ENCODE results near the gene PTPRJ. TPM values are rescaled to one million over a fixed set of nuclear protein-coding genes. Genes with fewer than 3 reads are reported as not detected.
"Not testable (repeated sequence)": the region's sequence is repeated elsewhere in the genome, so short reads cannot be mapped to it uniquely, and the experiment has no call there.

Gene PTPRJ
- polyA plus RNA-seq, 1 donor (not counting 4 experiments of a cell fraction or from before 2014, with no cell fraction given), result 0.84 TPM

- Histone ChIP-seq H3K9me1 (ENCODE audit: control insufficient read depth, extremely low read depth, insufficient read depth, low read length) (no peaks in the 10 kb centered on the region), H3K9ac (ENCODE audit: control insufficient read depth, extremely low read depth, insufficient read depth, low read length) (no peak overlapping the region), H3K36me3 (ENCODE audit: control insufficient read depth in 2 of 2, extremely low read depth in 1 of 2, insufficient read depth in 2 of 2, low read length in 2 of 2) (no peaks in the 10 kb centered on the region), H3K4me3 (ENCODE audit: control insufficient read depth in 2 of 3, extremely low read depth in 1 of 3, insufficient read depth in 2 of 3, low read depth in 1 of 3, low read length in 3 of 3) (no peak overlapping the region), H2AFZ (ENCODE audit: control insufficient read depth, low read length) (no peak overlapping the region), H4K20me1 (ENCODE audit: control insufficient read depth, extremely low read depth, insufficient read depth, low read length) (peaks cover 3% of the 10 kb centered on the region), H3K27ac (ENCODE audit: control insufficient read depth, insufficient read depth, low read length) (no peak overlapping the region), H3K4me2 (ENCODE audit: control insufficient read depth, extremely low read depth, insufficient read depth, low read depth, low read length) (no peak overlapping the region), H3K4me1 (ENCODE audit: control insufficient read depth, extremely low read depth, insufficient read depth, low read length) (no peaks in the 10 kb centered on the region), H3K79me2 (ENCODE audit: control insufficient read depth, insufficient read depth, low read length) (no peaks in the 10 kb centered on the region), H3K9me3 (ENCODE audit: control insufficient read depth, low read depth, low read length) (no peaks in the 10 kb centered on the region), H3K27me3 (ENCODE audit: control insufficient read depth, extremely low read depth, insufficient read depth, low read length) (no peaks in the 10 kb centered on the region)
- no peak for TF ChIP-seq EZH2 (IDR thresholded peaks at IDR 0.05; ENCODE audit: low read length)
- no peak for TF ChIP-seq CTCF (optimal IDR thresholded peaks at IDR 0.05 in 1 of 3, IDR thresholded peaks at IDR 0.05 in 1 of 3, conservative IDR thresholded peaks at IDR 0.05 in 1 of 3; ENCODE audit: extremely low read depth in 1 of 3, insufficient read depth in 2 of 3, low read length in 3 of 3)
- FAIRE-seq (no peak), DNase-seq (ENCODE audit: low read depth, low spot score) (no peak)
- dilution Hi-C loops (cut with MboI; ENCODE audit: extremely low pct_ligation_motif_present, low sequenced_read_pairs), result no loop called here
These were observed 42.1 kb downstream of the PTPRJ start for GRCh38 chr11:48022445-48022844.

GRCh38 chr11:48023608-48024007 is 43.2 kb downstream of the PTPRJ start:
- H3K9me3 ChIP-seq (ENCODE audit: control insufficient read depth, low read depth, low read length); FAIRE-seq; H3K9ac ChIP-seq (ENCODE audit: control insufficient read depth, extremely low read depth, insufficient read depth, low read length); H3K4me1 ChIP-seq (ENCODE audit: control insufficient read depth, extremely low read depth, insufficient read depth, low read length); dilution Hi-C loops (cut with MboI; ENCODE audit: extremely low pct_ligation_motif_present, low sequenced_read_pairs); H3K27ac ChIP-seq (ENCODE audit: control insufficient read depth, insufficient read depth, low read length); H3K27me3 ChIP-seq (ENCODE audit: control insufficient read depth, extremely low read depth, insufficient read depth, low read length); H3K4me3 ChIP-seq (ENCODE audit: control insufficient read depth in 2 of 3, extremely low read depth in 1 of 3, insufficient read depth in 2 of 3, low read depth in 1 of 3, low read length in 3 of 3); H3K79me2 ChIP-seq (ENCODE audit: control insufficient read depth, insufficient read depth, low read length); H4K20me1 ChIP-seq (ENCODE audit: control insufficient read depth, extremely low read depth, insufficient read depth, low read length); H3K9me1 ChIP-seq (ENCODE audit: control insufficient read depth, extremely low read depth, insufficient read depth, low read length); H3K4me2 ChIP-seq (ENCODE audit: control insufficient read depth, extremely low read depth, insufficient read depth, low read depth, low read length); DNase-seq (ENCODE audit: low read depth, low spot score); H2AFZ ChIP-seq (ENCODE audit: control insufficient read depth, low read length); H3K36me3 ChIP-seq (ENCODE audit: control insufficient read depth in 2 of 2, extremely low read depth in 1 of 2, insufficient read depth in 2 of 2, low read length in 2 of 2): not testable (repeated sequence)

- dilution Hi-C loops (cut with MboI; ENCODE audit: extremely low pct_ligation_motif_present, low sequenced_read_pairs), result no loop called here
- no peaks in the 10 kb centered on the region for H3K9me3 ChIP-seq (ENCODE audit: control insufficient read depth, low read depth, low read length)
- no peak overlapping the region for H3K4me2 ChIP-seq (ENCODE audit: control insufficient read depth, extremely low read depth, insufficient read depth, low read depth, low read length)
- H3K4me1 ChIP-seq (ENCODE audit: control insufficient read depth, extremely low read depth, insufficient read depth, low read length), result no peaks in the 10 kb centered on the region
- no peaks in the 10 kb centered on the region for H3K36me3 ChIP-seq (ENCODE audit: control insufficient read depth in 2 of 2, extremely low read depth in 1 of 2, insufficient read depth in 2 of 2, low read length in 2 of 2)
- H3K27me3 ChIP-seq (ENCODE audit: control insufficient read depth, extremely low read depth, insufficient read depth, low read length), result no peaks in the 10 kb centered on the region
- H3K9ac ChIP-seq (ENCODE audit: control insufficient read depth, extremely low read depth, insufficient read depth, low read length), result no peak overlapping the region
- no peak for DNase-seq (ENCODE audit: low read depth, low spot score)
- no peaks in the 10 kb centered on the region for H3K9me1 ChIP-seq (ENCODE audit: control insufficient read depth, extremely low read depth, insufficient read depth, low read length)
- H4K20me1 ChIP-seq (ENCODE audit: control insufficient read depth, extremely low read depth, insufficient read depth, low read length), result no peaks in the 10 kb centered on the region
- H3K79me2 ChIP-seq (ENCODE audit: control insufficient read depth, insufficient read depth, low read length), result no peaks in the 10 kb centered on the region
- no peak overlapping the region for H2AFZ ChIP-seq (ENCODE audit: control insufficient read depth, low read length)
- no peak for FAIRE-seq
- H3K4me3 ChIP-seq (ENCODE audit: control insufficient read depth in 2 of 3, extremely low read depth in 1 of 3, insufficient read depth in 2 of 3, low read depth in 1 of 3, low read length in 3 of 3), result no peak overlapping the region
- TF ChIP-seq CTCF (optimal IDR thresholded peaks at IDR 0.05 in 1 of 3, IDR thresholded peaks at IDR 0.05 in 1 of 3, conservative IDR thresholded peaks at IDR 0.05 in 1 of 3; ENCODE audit: extremely low read depth in 1 of 3, insufficient read depth in 2 of 3, low read length in 3 of 3) (no peak), EZH2 (IDR thresholded peaks at IDR 0.05; ENCODE audit: low read length) (no peak)
- H3K27ac ChIP-seq (ENCODE audit: control insufficient read depth, insufficient read depth, low read length), result no peak overlapping the region
These were observed 44.3 kb downstream of the PTPRJ start for GRCh38 chr11:48024635-48025071.
